ENCODE measurements around the gene CREB5. TPM values are rescaled to one million over a fixed set of nuclear protein-coding genes. Genes with fewer than 3 reads are reported as not detected.

CREB5 gene
- total RNA-seq, 1 donor from 2014 or later: 0.80 TPM

- Mint-ChIP-seq H3K9me3 (peaks cover 3% of the 10 kb centered on the region), H3K4me3 (no peak overlapping the region), H3K27me3 (no peaks in the 10 kb centered on the region), H3K27ac (no peak overlapping the region), H3K4me1 (peaks cover 57% of the 10 kb centered on the region), H3K36me3 (ENCODE audit: low read depth) (no peaks in the 10 kb centered on the region)
- POLR2A ChIA-PET: interaction anchor here (0.7 kb wide), 1 partner anchor 602 kb away, joined by 7 read pairs; no protein-coding TSS in a partner anchor
- no peak for TF ChIP-seq CTCF (IDR thresholded peaks at IDR 0.05)
- CTCF ChIA-PET: interaction anchor here (0.7 kb wide), 1 partner anchor 368 kb away, joined by 3 read pairs; no protein-coding TSS in a partner anchor
- intact Hi-C loops (cut with micrococcal nuclease): no loop called here
- DNase-seq (no peak), ATAC-seq (ENCODE audit: low read depth) (no peak)
Observed at GRCh38 chr7:28700096-28700495, 287.8 kb downstream of the CREB5 start.

DNA sequence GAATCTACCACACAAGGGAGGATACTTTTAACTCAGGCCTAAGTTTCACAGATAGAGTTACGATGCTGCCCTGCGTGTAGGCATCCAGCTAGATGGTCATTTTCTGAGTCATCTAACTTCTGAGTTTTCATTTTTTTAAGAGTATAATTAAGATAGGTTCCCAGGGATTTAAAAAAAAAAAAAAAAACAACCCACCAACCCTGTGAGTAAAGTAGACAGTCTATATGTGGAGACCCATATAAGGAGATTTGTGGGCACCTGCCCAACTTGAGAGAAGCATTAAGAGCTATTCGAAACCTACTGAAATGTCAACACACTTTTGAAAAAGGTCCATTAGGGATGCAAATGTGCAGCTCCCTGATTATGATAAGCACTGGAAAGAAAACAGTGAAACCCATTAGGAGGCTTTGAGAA, 288.5 kb downstream of the CREB5 start:
- DNase-seq: no peak
- POLR2A ChIA-PET: interaction anchor here (0.7 kb wide), 1 partner anchor 603 kb away, joined by 7 read pairs; no protein-coding TSS in a partner anchor
- no peak for ATAC-seq (ENCODE audit: low read depth)
- Mint-ChIP-seq H3K4me1 (peaks cover 61% of the 10 kb centered on the region), H3K9me3 (peaks cover 3% of the 10 kb centered on the region), H3K36me3 (ENCODE audit: low read depth) (no peaks in the 10 kb centered on the region), H3K27ac (no peak overlapping the region), H3K27me3 (no peaks in the 10 kb centered on the region), H3K4me3 (no peak overlapping the region)
- CTCF ChIA-PET: interaction anchor here (0.7 kb wide), 1 partner anchor 368 kb away, joined by 3 read pairs; no protein-coding TSS in a partner anchor
- no peak for TF ChIP-seq CTCF (IDR thresholded peaks at IDR 0.05)
- intact Hi-C loops (cut with micrococcal nuclease): no loop called here

GRCh38 chr7:28701731-28702130, 289.4 kb downstream of the CREB5 start:
- POLR2A ChIA-PET: no interaction called here
- CTCF ChIA-PET: no interaction called here
- peaks cover 64% of the 10 kb centered on the region for H3K4me1 Mint-ChIP-seq
- DNase-seq: no peak
- no peak for ATAC-seq (ENCODE audit: low read depth)
- intact Hi-C loops (cut with micrococcal nuclease): no loop called here
- no peak overlapping the region for H3K4me3 Mint-ChIP-seq
- no peaks in the 10 kb centered on the region for H3K27me3 Mint-ChIP-seq
- no peak for TF ChIP-seq CTCF (IDR thresholded peaks at IDR 0.05)
- peaks cover 3% of the 10 kb centered on the region for H3K9me3 Mint-ChIP-seq
- H3K36me3 Mint-ChIP-seq (ENCODE audit: low read depth): no peaks in the 10 kb centered on the region
- no peak overlapping the region for H3K27ac Mint-ChIP-seq

- no peaks in the 10 kb centered on the region for H3K36me3 Mint-ChIP-seq (ENCODE audit: low read depth)
- no peak overlapping the region for H3K4me3 Mint-ChIP-seq
- DNase-seq (no peak), ATAC-seq (ENCODE audit: low read depth) (no peak)
- TF ChIP-seq CTCF (IDR thresholded peaks at IDR 0.05): no peak
- ChIA-PET POLR2A (no interaction called here), CTCF (no interaction called here)
- H3K27me3 Mint-ChIP-seq: no peaks in the 10 kb centered on the region
- H3K4me1 Mint-ChIP-seq: peaks cover 64% of the 10 kb centered on the region
- no peak overlapping the region for H3K27ac Mint-ChIP-seq
- H3K9me3 Mint-ChIP-seq: peaks cover 3% of the 10 kb centered on the region
- intact Hi-C loops (cut with micrococcal nuclease): no loop called here
Observed at GRCh38 chr7:28702171-28702570, 289.9 kb downstream of the CREB5 start.

DNA sequence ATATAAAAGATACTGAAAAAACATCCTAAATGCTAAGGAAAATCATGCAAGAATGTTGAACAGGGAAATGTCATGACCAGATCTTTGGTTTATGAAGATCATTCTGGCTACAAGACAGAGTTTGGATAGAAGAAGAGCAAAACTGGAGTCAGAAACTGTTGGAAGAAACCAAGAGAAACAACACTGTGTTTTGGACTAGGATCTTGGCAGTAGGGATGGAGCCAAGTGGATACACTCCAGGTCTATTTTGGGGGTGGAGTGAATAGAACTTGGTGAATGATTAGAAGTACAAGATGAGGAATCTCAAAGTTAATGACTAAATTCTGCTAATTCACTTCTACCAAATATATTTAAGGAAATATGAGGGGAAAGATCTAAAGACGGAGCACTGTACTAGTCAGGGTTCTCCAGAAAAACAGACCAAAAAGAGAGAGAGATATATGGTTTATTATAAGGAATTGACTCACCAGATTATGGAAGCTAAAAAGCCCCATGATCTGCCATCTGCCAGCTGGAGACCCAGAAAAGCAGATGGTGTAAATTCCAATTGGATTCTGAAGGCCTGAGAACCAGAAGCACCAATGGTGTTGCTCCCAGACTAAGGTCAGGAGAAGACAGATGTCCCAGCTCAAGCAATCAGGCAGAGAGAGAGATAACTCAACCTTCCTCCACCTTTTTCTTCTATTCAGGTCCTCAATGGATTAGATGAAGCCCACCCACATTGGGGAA, 290.9 kb downstream of the CREB5 start:
- Mint-ChIP-seq H3K27ac (no peak overlapping the region), H3K4me1 (peaks cover 59% of the 10 kb centered on the region), H3K27me3 (no peaks in the 10 kb centered on the region), H3K9me3 (peaks cover 3% of the 10 kb centered on the region), H3K4me3 (no peak overlapping the region), H3K36me3 (ENCODE audit: low read depth) (no peaks in the 10 kb centered on the region)
- ChIA-PET POLR2A (no interaction called here), CTCF (no interaction called here)
- intact Hi-C loops (cut with micrococcal nuclease): no loop called here
- TF ChIP-seq CTCF (IDR thresholded peaks at IDR 0.05): no peak
- no peak for ATAC-seq (ENCODE audit: low read depth)
- no peak for DNase-seq
